Common myeloid progenitor, CD34-positive (primary cell): ENCODE results near the gene ECT2L. TPM values are rescaled to one million over a fixed set of nuclear protein-coding genes. Genes with fewer than 3 reads are reported as not detected.
A peak's percentile ranks its signal among the peaks of the same experiment; 100 is the strongest.

ENCODE experiments used
- CTCF ChIA-PET: fragments of 350-600 bp; sonication (Branson Sonifier 250); formaldehyde crosslinking; loops from one replicate; lab custom pipeline; 2021; ENCODE audit warnings: antibody characterized with exemption; lab: Charles Lee
- POLR2A ChIA-PET: fragments of 350-600 bp; sonication (Branson Sonifier 250); formaldehyde crosslinking; loops from one replicate; lab custom pipeline; 2021; ENCODE audit warnings: antibody characterized with exemption; lab: Charles Lee
- DNase-seq, 3 donors: peaks; one replicate each; pipeline versions ENCODE4 v3.0.0 to v3.0.0-alpha.2; 2013
- H3K27ac ChIP-seq, 2 experiments: 1 replicate in 1 of 2; 2 replicates in 1 of 2; pipeline ENCODE4 v1.7.0; 2013; ENCODE audit warnings: inconsistent platforms in 2 of 2, low read length in 2 of 2, mild to moderate bottlenecking in 2 of 2, low read depth in 1 of 2, moderate library complexity in 1 of 2; ENCODE audit not compliant: severe bottlenecking in 2 of 2, insufficient read depth in 1 of 2, poor library complexity in 1 of 2
- H3K27me3 ChIP-seq, 5 experiments: replicated peaks in 2 of 5; 1 replicate in 3 of 5; 2 replicates in 2 of 5; pipeline versions ENCODE4 v1.6.1 to v1.7.0; 2013; ENCODE audit warnings: low read length in 4 of 5, mild to moderate bottlenecking in 2 of 5, moderate library complexity in 2 of 5, inconsistent platforms in 1 of 5; ENCODE audit not compliant: insufficient read depth in 5 of 5, control insufficient read depth in 4 of 5
- H3K36me3 ChIP-seq, 4 experiments: 1 replicate in 2 of 4; 2 replicates in 2 of 4; pipeline versions ENCODE4 v1.6.1 to v1.7.0; 2013; ENCODE audit warnings: low read length in 3 of 4, control low read depth in 1 of 4, mild to moderate bottlenecking in 1 of 4; ENCODE audit not compliant: control insufficient read depth in 4 of 4, insufficient read depth in 4 of 4
- H3K4me1 ChIP-seq, 4 experiments: 1 replicate in 3 of 4; 2 replicates in 1 of 4; pipeline versions ENCODE4 v1.6.1 to v1.7.1; 2013; ENCODE audit warnings: low read length in 3 of 4, mild to moderate bottlenecking in 3 of 4, control low read depth in 1 of 4, inconsistent platforms in 1 of 4, moderate library complexity in 1 of 4; ENCODE audit not compliant: control insufficient read depth in 4 of 4, insufficient read depth in 4 of 4; ENCODE audit errors: control extremely low read depth in 1 of 4
- H3K4me3 ChIP-seq, 7 experiments: 1 replicate in 4 of 7; 2 replicates in 3 of 7; pipeline versions ENCODE4 v1.5.1 to v1.7.0; 2013; ENCODE audit warnings: mild to moderate bottlenecking in 7 of 7, low read length in 6 of 7, moderate library complexity in 6 of 7, inconsistent platforms in 2 of 7, low read depth in 2 of 7, control low read depth in 1 of 7; ENCODE audit not compliant: insufficient read depth in 4 of 7, control insufficient read depth in 1 of 7; ENCODE audit errors: extremely low read depth in 1 of 7
- H3K9me3 ChIP-seq, 5 experiments: 1 replicate in 4 of 5; 2 replicates in 1 of 5; pipeline versions ENCODE4 v1.6.1 to v1.7.1; 2013; ENCODE audit warnings: low read length in 4 of 5, mild to moderate bottlenecking in 2 of 5, inconsistent platforms in 1 of 5, low read depth in 1 of 5, moderate library complexity in 1 of 5; ENCODE audit not compliant: control insufficient read depth in 4 of 5, insufficient read depth in 2 of 5; ENCODE audit errors: control extremely low read depth in 1 of 5
- WGBS: methylation state at CpG from one replicate; pipeline ENCODE4 v1.1.5; 2013; ENCODE audit not compliant: insufficient coverage; 5-methylcytosine and 5-hydroxymethylcytosine counted together
- polyA plus RNA-seq: library from polyadenylated mRNA; unstranded; fragments of 120-200 nt; gene quantifications from one replicate; pipeline ENCODE4 v1.2.1, GENCODE V29; 2013

ECT2L gene
- polyA plus RNA-seq: 0.25 TPM

- 26% methylated on average over 39 of the region's 50 CpGs for WGBS
- POLR2A ChIA-PET: no interaction called here
- peaks cover 0 to 14% (median 5%) of the 10 kb centered on the region in 4 experiments for H3K36me3 ChIP-seq
- H3K27ac ChIP-seq: no peak within 1 kb of the TSS
- CTCF ChIA-PET: interaction anchor here (1.0 to 1.6 kb wide), 2 partner anchors 9 to 10 kb away, joined by 3 read pairs; no protein-coding TSS in a partner anchor
- H3K4me1 ChIP-seq: peaks cover 0 to 5% (median 2%) of the 10 kb centered on the region in 4 experiments
- peaks cover 0 to 20% (median 2%) of the 10 kb centered on the region in 5 experiments for H3K27me3 ChIP-seq
- no peaks in the 10 kb centered on the region for H3K9me3 ChIP-seq
- H3K4me3 ChIP-seq: peak within 1 kb of the TSS in 5 of 7 experiments; percentile 8 to 63 (median 53)
- DNase-seq: peak in 2 of 3 donors; percentile 40 to 49
Measured at GRCh38 chr6:138795809-138796603, at the start of gene ECT2L. Gene ECT2L, plus strand, starts transcription at chr6:138796087. Its CDS starts 17,188 bp downstream, at chr6:138813275.

- DNase-seq: no peak
- 97% methylated on average over 4 of the region's 4 CpGs for WGBS
- Histone ChIP-seq H3K9me3 (peaks cover 0 to 2% (median 0%) of the 10 kb centered on the region in 5 experiments), H3K36me3 (no peaks in the 10 kb centered on the region), H3K4me3 (no peak overlapping the region), H3K4me1 (no peaks in the 10 kb centered on the region), H3K27me3 (no peaks in the 10 kb centered on the region), H3K27ac (no peak overlapping the region)
- ChIA-PET POLR2A (no interaction called here), CTCF (interaction anchor here (0.9 to 1.8 kb wide), 2 partner anchors 10 to 14 kb away, joined by 4 read pairs; no protein-coding TSS in a partner anchor)
Measured at GRCh38 chr6:138752017-138752416, 43.9 kb upstream of the ECT2L start.

DNA sequence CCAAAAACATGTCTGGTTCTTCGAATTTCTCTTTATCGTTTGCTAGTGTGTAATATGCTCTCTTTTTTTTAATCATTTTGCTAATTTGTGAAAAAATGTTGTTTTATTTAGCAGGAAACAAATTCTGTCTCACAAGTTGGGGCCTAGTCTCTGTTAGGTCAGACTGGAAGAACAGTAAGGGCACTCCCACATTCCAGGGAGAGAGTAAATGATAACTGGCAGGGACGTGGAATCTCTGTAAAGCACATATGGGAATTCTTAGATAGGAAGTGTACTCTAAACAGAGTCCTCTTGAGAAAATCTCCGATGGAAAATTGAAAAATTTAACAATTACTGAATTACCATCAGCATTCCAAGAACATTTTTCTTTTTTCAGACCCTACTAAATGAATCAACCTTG, 38.8 kb upstream of the ECT2L start:
- Histone ChIP-seq H3K36me3 (no peaks in the 10 kb centered on the region), H3K9me3 (no peaks in the 10 kb centered on the region), H3K27me3 (no peaks in the 10 kb centered on the region), H3K4me3 (no peak overlapping the region), H3K27ac (no peak overlapping the region), H3K4me1 (no peaks in the 10 kb centered on the region)
- POLR2A ChIA-PET: no interaction called here
- no peak for DNase-seq
- CTCF ChIA-PET: no interaction called here
- 100% methylated on average over 1 of the region's 4 CpGs for WGBS

GRCh38 chr6:138765896-138766655, 29.8 kb upstream of the ECT2L start:
- POLR2A ChIA-PET: no interaction called here
- no peak overlapping the region for H3K27ac ChIP-seq
- H3K36me3 ChIP-seq: no peaks in the 10 kb centered on the region
- no peaks in the 10 kb centered on the region for H3K9me3 ChIP-seq
- no peaks in the 10 kb centered on the region for H3K27me3 ChIP-seq
- peak; percentile 49 to 79 (median 73) for DNase-seq
- WGBS: 96% methylated on average over 3 of the region's 3 CpGs
- peaks cover 6 to 24% (median 17%) of the 10 kb centered on the region in 4 experiments for H3K4me1 ChIP-seq
- CTCF ChIA-PET: interaction anchor here (0.7 to 10.3 kb wide), 18 partner anchors 14 to 652 kb away, joined by 3 to 192 read pairs (median 4); no protein-coding TSS in a partner anchor
- no peak overlapping the region for H3K4me3 ChIP-seq

DNA sequence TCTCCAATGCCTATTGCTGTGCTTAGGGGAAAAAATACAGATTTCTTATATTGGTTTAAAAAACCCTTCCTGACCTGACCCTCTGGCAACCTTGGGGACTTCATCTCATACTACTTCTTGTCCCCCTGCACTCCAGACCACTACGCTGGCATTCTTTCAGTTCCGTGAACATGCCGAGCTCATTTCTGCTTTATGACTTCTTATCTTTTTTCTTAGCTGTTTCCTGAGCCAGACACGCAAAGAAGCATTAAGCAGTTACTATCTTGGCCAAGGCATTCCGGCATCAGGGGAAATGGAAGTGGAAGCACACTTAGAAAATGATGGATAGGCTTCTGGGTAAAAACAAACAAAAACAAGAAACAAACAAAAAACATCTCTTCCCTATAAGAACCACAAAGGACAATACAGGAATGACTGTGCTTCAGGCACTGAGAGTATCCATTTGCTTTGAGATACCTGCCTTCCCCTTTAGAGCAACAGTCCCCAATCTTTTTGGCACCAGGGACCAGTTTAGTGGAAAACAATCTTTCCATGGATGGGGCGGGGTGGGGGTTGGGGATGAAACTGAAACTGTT, 26.7 kb upstream of the ECT2L start:
- POLR2A ChIA-PET: interaction anchor here (0.6 kb wide), 1 partner anchor 46 kb away, joined by 3 read pairs; no protein-coding TSS in a partner anchor
- peak; percentile 89 to 96 (median 94) for DNase-seq
- no peaks in the 10 kb centered on the region for H3K27me3 ChIP-seq
- H3K36me3 ChIP-seq: no peaks in the 10 kb centered on the region
- WGBS: 0% methylated on average over 3 of the region's 6 CpGs
- H3K27ac ChIP-seq: peak overlapping the region; percentile 1 to 29
- H3K4me3 ChIP-seq: peak overlapping the region in 1 of 7 experiments; percentile 42
- CTCF ChIA-PET: interaction anchor here (1.4 to 10.3 kb wide), 5 partner anchors 77 to 596 kb away, joined by 3 to 192 read pairs (median 4); no protein-coding TSS in a partner anchor
- H3K4me1 ChIP-seq: peaks cover 9 to 34% (median 26%) of the 10 kb centered on the region in 4 experiments
- H3K9me3 ChIP-seq: no peaks in the 10 kb centered on the region

DNA sequence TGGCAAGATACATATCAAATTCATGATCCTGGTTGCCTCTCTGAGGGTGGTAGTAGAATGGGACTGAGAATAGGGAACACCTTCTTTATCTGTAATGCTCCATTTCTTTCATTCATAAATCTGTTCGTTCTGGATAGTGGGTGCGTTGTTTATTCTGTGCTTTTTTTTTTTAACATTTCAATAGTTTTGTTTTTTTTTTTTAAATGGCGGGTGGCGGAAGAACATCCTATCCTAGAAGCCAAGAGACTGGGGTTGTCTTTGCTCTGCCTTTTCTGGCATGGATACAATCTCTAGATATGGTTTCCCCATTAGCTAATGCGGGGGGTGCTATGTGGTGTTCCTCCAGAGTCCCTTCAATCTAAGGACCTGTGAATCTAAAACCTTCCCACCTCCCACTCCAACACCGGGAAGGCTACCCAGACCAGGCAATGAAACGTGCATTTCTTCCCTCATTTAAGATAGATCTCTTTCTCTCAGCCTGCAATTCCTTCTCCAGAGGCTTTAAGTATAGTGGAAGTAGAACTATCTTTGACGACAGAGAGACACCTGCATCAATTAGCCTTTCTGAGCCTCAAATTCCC, 23.2 kb upstream of the ECT2L start:
- Histone ChIP-seq H3K36me3 (peaks cover 3 to 14% (median 5%) of the 10 kb centered on the region in 4 experiments), H3K4me3 (peak overlapping the region in 6 of 7 experiments; percentile 94 to 99 (median 96)), H3K27ac (peak overlapping the region; percentile 94 to 98), H3K27me3 (no peaks in the 10 kb centered on the region), H3K9me3 (no peaks in the 10 kb centered on the region), H3K4me1 (peaks cover 15 to 38% (median 30%) of the 10 kb centered on the region in 4 experiments)
- peak in 1 of 3 donors; percentile 27 for DNase-seq
- POLR2A ChIA-PET: no interaction called here
- CTCF ChIA-PET: interaction anchor here (1.3 to 1.6 kb wide), 3 partner anchors 9 to 183 kb away, joined by 3 to 5 read pairs (median 3); no protein-coding TSS in a partner anchor
- no CpG with 5 or more reads among the region's 8 CpGs for WGBS
